Measurements from ENCODE around the gene TOE1. TPM values are rescaled to one million over a fixed set of nuclear protein-coding genes. Genes with fewer than 3 reads are reported as not detected.

TOE1 gene
- total RNA-seq, 1 experiment from 2014 or later, result 31.2 TPM

GRCh38 chr1:45346473-45346872 is 6.5 kb downstream of the TOE1 start:
- Mint-ChIP-seq H3K9me3 (no peaks in the 10 kb centered on the region), H3K27me3 (ENCODE audit: low read depth) (no peaks in the 10 kb centered on the region), H3K4me3 (no peak overlapping the region), H3K27ac (no peak overlapping the region; a peak in 1 of 7 replicates), H3K36me3 (ENCODE audit: insufficient read depth in 1 of 3, low read depth in 3 of 3) (peaks cover 18 to 50% (median 30%) of the 10 kb centered on the region in 3 experiments), H3K4me1 (peaks cover 0 to 4% of the 10 kb centered on the region in 2 experiments; a peak in 1 of 4 replicates)
- H2AFZ ChIP-seq (ENCODE audit: low read length), result no peak overlapping the region
- H3K79me1 ChIP-seq (ENCODE audit: insufficient read depth, low read depth, low read length, poor library complexity, severe bottlenecking), result no peaks in the 10 kb centered on the region
- no peak overlapping the region for H2BK12ac ChIP-seq (ENCODE audit: insufficient read length, low read depth, low read length)
- no peak overlapping the region for H3K14ac ChIP-seq (ENCODE audit: insufficient read depth, low read length)
- no peaks in the 10 kb centered on the region for H3K4me1 ChIP-seq (ENCODE audit: insufficient read depth, low read length)
- no peak overlapping the region for H3T11ph ChIP-seq (ENCODE audit: low read length)
- no peak overlapping the region for H2BK120ac ChIP-seq (ENCODE audit: low read depth, low read length, poor library complexity, severe bottlenecking)
- no peak overlapping the region for H2BK5ac ChIP-seq (ENCODE audit: insufficient read length, low read length)
- no peaks in the 10 kb centered on the region for H3K27me3 ChIP-seq (ENCODE audit: insufficient read depth, low read length)
- no peak overlapping the region for H3K4me2 ChIP-seq (ENCODE audit: insufficient read depth, insufficient read length, low read length)
- H2BK15ac ChIP-seq (ENCODE audit: low read depth, low read length), result no peak overlapping the region
- H3K4ac ChIP-seq (ENCODE audit: low read depth, low read length), result no peak overlapping the region
- H3K18ac ChIP-seq (ENCODE audit: insufficient read length, low read depth, low read length), result no peak overlapping the region
- H4K8ac ChIP-seq (replicated peaks; ENCODE audit: insufficient read length, low read depth, low read length), result no peak overlapping the region
- 0 out of 2 replicates have a peak, but pooled peaks cover 2% of the 10 kb centered on the region for H3K79me2 ChIP-seq (ENCODE audit: insufficient read depth, low read length)
- no peaks in the 10 kb centered on the region for H3K23me2 ChIP-seq (ENCODE audit: insufficient read length, low read depth, low read length, poor library complexity, severe bottlenecking)
- H2BK20ac ChIP-seq (ENCODE audit: low read depth, low read length, poor library complexity, severe bottlenecking), result no peak overlapping the region
- no peak overlapping the region for H3K9ac ChIP-seq (ENCODE audit: extremely low read depth, insufficient read length, low read length)
- TF ChIP-seq, protein P1, sequence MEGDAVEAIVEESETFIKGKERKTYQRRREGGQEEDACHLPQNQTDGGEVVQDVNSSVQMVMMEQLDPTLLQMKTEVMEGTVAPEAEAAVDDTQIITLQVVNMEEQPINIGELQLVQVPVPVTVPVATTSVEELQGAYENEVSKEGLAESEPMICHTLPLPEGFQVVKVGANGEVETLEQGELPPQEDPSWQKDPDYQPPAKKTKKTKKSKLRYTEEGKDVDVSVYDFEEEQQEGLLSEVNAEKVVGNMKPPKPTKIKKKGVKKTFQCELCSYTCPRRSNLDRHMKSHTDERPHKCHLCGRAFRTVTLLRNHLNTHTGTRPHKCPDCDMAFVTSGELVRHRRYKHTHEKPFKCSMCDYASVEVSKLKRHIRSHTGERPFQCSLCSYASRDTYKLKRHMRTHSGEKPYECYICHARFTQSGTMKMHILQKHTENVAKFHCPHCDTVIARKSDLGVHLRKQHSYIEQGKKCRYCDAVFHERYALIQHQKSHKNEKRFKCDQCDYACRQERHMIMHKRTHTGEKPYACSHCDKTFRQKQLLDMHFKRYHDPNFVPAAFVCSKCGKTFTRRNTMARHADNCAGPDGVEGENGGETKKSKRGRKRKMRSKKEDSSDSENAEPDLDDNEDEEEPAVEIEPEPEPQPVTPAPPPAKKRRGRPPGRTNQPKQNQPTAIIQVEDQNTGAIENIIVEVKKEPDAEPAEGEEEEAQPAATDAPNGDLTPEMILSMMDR (conservative IDR thresholded peaks at IDR 0.05), result no peak
- no peak overlapping the region for H3K56ac ChIP-seq (ENCODE audit: insufficient read length, low read depth, low read length)
- no peak overlapping the region for H3K27ac ChIP-seq (ENCODE audit: insufficient read length, low read depth, low read length)
- WGBS (ENCODE audit: extremely low coverage, insufficient read length, low lambda C conversion rate), result no CpG with 5 or more reads among the region's 2 CpGs
- H3K9me3 ChIP-seq (ENCODE audit: control insufficient read depth, low read depth, low read length), result no peaks in the 10 kb centered on the region
- H4K91ac ChIP-seq (ENCODE audit: insufficient read length, low read depth, low read length), result no peak overlapping the region
- no peak overlapping the region for H4K5ac ChIP-seq (ENCODE audit: insufficient read length, low read depth, low read length)
- DNase-seq, result no peak
- no peak overlapping the region for H2AK5ac ChIP-seq (ENCODE audit: insufficient read length, low read length)
- no peaks in the 10 kb centered on the region for H4K20me1 ChIP-seq (ENCODE audit: control insufficient read depth, insufficient read depth, insufficient read length)
- no peak overlapping the region for H3K23ac ChIP-seq (ENCODE audit: insufficient read length, low read depth, low read length)
